Keratinocyte (primary cell): Measurements from ENCODE around the gene C1QTNF5.

Experiments
- CTCF ChIP-seq, 3 experiments: IDR thresholded peaks in 1 of 3; conservative IDR thresholded peaks in 1 of 3; optimal IDR thresholded peaks in 1 of 3; 2 replicates in 2 of 3; 3 replicates in 1 of 3; pipeline versions ENCODE3 to v1.5.1; 2011; ENCODE audit warnings: low read length in 3 of 3, mild to moderate bottlenecking in 3 of 3, moderate library complexity in 2 of 3, control low read depth in 1 of 3, inconsistent platforms in 1 of 3; ENCODE audit not compliant: insufficient read depth in 2 of 3; ENCODE audit errors: extremely low read depth in 1 of 3
- EZH2 ChIP-seq: IDR thresholded peaks from one replicate; pipeline ENCODE4 v1.6.1; 2012; ENCODE audit warnings: inconsistent platforms, mild to moderate bottlenecking, low read length, moderate library complexity

- TF ChIP-seq CTCF (optimal IDR thresholded peaks at IDR 0.05 in 1 of 3, IDR thresholded peaks at IDR 0.05 in 1 of 3, conservative IDR thresholded peaks at IDR 0.05 in 1 of 3; ENCODE audit: extremely low read depth in 1 of 3, insufficient read depth in 2 of 3, low read length in 3 of 3) (no peak), EZH2 (no peak)
Observed at GRCh38 chr11:119334174-119334930, 6.3 kb downstream of the C1QTNF5 start, which contains the start of gene RNF26.
